CD4-positive, alpha-beta T cell treated with Interleukin-15 for 1 hour (primary cell): ENCODE results near the gene IL24.

Experiments used
- DNase-seq: peaks from one replicate; pipeline ENCODE4 v3.0.0-alpha.2; 2020

Gene IL24

DNA sequence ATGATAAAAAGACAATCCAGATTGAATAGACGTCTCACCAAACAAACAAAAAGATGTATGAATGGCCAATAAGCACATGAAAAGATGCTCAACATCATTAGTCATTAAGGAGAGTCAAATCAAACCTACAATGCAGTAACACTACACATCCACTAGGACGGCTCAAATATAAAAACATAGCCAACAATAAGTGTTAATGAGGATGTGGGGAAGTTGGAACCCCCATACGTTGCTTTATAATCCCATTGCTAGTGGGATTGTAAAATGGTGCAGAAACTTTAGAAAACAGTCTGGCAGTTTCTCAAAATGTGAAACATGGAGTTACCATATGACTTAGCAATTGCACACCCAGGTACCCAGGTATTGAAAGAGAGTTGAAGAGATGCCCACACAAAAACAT, 14.7 kb upstream of the IL24 start:
- no peak for DNase-seq

DNA sequence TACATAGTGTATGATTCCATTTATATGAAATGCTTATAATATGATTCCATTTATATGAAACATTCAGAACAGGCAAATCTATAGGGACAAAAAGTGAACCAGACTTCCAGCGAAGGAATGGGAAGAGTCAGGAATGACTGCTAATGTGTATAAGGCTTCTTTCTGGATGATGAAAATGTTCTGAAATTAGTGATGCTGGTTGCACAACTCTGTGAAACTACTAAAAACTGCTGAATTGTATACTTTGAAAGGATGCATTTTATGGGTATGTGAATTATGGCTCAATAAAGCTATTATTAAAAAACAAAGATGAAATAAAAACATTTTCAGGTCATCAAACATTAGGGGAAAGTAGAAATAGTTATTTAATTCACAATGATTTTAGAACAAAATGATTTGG, 14.1 kb upstream of the IL24 start:
- no peak for DNase-seq

DNA sequence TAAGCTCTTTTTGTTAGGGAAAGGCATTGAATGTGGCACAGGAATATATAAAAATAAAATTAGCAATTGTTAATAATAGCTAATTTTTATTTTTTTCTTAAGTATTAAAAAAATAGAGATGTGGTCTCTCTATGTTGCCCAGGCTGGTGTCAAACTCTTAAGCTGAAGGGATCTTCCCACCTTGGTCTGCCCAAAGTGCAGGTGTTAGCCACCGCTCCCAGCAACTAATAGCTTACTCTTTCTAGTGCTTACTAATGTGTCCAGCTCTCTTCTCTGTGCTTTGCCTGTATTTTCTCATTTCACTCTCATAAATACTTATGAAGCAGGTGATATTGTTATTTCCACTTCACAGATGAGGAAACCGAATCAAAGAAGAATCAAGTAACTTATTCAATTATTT, 13.4 kb upstream of the IL24 start:
- no peak for DNase-seq

DNA sequence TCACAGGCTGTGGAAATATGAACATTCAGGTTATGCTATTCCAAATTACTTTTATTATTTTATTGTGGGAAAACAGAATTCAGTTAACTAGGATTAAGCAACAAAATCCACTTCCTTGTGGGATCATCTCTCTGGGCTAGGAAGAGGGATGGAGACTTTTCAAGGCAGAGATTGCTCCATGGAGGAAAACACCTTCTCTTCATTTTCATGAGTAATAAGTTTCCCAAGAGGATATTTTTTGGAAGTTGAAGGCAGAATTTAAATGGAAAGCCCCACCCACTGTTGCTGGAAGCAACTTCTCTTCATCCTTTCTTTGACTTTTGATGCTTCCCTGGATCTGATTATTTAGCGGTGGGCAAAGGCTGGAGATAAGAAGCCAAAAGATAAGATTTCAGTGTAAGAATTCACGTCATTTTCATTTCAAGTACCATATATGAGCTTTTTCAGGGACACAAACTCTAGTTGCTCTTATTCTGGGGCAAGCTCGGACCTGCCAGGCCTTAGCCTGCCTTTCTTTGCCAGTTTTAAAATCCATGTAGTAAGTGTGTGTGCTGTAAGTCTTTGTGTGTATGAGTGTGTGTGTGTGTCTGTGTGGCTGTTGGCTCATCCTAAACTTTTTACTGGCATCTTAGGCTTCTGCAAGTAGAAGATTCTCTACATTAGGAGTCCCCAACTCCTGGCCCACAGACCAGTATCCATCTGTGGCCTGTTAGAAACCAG, 11.7 kb upstream of the IL24 start:
- DNase-seq: no peak

DNA sequence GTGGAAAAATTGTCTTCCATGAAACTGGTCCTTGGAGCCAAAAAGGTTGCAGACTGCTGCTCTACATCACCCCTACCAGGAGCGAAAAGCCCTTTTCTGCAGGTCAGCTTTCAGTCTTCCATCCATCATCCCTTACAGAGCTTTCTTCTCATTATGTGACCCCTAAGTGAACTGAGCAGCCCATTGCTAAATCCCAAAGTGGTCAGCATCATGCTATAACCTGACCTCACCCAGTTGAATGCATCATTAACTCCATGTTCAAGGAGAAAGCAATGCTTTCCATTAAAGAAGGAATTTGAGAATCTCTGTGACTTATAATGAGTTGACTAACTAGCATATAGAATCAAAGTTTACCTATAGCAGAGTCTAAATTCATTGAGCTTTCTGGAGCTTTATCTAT, 10.4 kb upstream of the IL24 start:
- DNase-seq: no peak

DNA sequence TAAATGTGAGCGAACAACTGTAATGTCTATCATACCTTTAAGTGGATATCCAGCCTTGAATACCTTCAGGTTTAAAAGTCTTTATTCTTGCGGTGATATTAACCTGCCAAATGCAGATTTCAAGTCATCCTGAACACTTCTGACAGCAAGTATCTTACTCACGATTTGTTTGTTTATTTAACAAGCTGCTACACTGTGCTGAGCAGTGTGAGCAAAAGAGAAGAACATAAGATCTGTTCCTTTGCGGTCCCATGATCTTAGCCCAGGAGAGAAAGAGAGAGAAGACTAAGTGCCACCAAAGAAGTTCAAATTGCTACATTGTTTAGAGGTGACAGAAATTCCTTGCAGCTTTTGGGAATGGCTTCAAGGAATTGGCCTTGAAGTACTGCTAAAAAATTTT, 9.5 kb upstream of the IL24 start:
- no peak for DNase-seq

DNA sequence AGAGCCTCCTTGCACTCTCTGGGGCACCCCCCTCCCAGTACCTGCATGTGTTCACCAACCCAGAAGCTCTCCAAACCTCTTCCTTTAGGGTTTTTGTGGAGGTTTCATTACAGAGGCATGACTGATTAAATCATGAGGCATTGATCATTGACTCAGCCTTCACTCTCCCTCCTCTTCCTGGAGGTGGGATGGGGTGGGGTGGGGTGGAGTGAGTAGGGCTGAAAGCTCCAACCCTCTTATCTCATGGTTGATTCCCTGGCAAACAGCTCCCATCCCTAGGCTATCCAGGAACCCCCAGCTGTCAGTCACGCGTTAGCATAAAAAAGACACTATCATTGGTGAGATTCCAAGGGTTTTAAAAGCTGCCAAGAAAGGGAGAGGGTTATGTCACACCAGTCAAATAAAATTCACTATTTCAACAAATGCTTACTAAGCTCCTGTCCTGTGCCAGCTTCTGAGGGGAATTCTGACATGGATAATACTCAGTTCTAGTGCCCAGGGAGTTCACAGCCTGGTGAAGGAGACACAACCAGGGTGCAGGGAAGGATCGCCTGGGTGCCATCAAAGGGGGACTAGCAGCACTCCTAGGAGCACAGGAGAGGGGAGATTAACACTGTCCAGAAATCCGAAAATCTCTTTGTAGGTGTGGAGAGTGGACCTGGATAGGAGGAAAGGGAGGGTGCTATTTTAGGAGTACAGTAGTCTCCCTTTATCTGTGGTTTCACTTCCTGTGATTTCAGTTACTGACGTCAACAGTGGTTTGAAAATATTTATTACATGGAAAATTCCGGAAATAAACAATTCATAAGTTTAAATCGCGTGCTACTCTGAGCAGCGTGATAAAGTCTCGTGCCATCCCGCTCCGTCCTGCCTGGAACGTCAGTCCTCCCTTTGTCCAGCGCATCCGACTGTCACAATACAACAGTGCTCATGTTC, 6.8 kb upstream of the IL24 start:
- no peak for DNase-seq

DNA sequence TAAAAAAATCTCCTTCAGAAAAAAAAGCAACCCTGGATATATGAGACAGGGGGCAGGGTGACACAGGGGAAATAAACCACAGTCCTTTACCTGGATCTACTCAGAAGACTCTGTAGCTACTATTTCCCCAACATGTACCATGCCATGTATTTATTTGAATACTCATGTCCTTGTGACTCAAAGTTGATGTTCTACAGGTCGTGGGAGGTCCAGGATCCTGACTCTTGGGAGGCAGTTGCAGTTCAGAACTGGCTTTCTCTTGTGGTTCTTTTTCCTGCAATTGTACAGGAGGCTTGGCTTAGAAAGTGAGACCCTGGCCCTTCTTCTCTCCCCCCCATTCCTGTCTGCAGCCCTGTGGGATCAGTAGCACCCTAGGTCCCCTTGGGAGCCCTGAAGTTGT, 5.8 kb upstream of the IL24 start:
- DNase-seq: no peak

DNA sequence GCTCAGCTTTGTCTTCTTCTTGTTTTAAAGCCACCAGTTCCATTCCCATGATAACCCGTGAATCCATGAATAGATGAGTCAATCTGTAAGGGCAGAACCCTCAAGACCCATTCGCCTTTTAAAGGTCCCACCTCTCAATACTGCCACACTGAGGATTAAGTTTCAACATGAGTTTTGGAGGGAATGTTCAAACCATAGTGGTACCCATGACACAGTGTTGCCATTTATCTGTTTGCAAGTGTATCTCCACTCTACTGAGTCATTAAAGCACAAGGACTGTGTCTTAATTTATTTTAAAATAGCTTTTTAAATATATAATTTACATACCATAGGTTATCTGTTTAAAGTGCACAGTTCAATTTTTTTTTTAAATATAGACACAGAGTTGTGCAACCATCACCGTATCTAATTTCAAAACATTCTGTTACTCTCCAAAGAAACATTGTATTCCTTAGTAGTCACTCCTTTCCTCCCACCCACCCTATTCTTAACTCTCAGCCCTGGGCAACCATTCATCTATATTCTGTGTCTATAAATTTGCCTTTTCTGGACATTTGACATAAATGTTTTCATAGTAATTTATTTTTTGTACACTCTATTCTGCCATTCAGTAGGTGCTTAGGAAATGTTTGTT, 4.8 kb upstream of the IL24 start:
- no peak for DNase-seq

DNA sequence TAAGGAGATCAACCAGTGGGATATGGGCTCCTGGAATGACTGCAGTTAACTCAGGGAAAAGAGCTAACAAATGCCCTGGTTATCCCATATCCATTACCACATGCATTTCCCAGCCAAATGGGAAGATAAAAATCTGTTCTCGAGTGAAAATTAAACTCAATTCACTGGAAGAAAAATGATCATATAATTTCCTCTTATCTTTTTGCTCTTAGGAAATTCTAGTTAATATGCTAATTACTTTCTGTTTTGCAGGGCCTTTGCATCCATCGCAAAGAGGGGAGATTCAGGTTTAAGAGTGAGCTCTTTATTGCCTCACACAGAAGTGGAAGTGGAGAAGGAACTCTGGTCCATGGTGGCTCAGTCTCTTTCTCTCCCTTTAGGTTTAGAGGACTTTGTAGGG, 3.9 kb upstream of the IL24 start:
- no peak for DNase-seq

DNA sequence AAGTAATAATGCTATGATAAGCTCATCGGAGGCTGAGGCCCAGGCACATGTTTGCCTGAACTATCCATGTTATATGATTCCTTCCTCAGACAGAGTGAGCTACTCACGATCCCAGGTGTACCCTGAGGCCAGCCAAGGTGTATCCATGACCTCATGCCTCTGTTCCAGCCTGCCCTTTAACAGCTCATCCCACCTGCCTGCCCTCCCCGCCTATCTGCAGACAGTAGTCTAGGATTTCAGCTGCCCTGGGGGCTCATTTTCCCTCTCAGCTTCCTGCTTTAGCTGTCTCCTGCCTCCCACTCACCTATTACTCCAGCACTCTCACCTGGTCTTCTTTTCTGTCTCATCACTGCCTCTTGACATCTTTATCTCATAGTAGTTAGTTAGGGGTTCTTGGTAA, 1.9 kb upstream of the IL24 start:
- DNase-seq: no peak

DNA sequence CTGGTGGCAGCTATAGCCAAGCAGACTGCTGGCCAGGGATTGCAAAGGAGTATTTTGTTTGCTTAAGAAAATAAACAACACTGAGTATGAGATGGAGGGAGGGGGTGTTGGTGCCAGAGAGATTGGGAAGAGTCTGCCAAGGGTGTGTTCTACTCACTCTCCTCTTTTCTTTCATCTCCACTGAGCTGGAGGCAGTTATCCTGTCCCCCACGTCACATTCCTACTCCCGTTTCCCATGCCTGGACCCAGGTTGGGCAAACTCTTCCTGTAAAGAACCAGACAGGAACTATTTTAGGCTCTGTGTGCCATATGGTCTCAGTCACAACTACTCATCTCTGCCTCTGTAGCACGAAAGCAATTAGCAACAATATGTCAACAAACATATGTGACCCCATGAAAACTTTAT, 1.4 kb upstream of the IL24 start:
- no peak for DNase-seq

DNA sequence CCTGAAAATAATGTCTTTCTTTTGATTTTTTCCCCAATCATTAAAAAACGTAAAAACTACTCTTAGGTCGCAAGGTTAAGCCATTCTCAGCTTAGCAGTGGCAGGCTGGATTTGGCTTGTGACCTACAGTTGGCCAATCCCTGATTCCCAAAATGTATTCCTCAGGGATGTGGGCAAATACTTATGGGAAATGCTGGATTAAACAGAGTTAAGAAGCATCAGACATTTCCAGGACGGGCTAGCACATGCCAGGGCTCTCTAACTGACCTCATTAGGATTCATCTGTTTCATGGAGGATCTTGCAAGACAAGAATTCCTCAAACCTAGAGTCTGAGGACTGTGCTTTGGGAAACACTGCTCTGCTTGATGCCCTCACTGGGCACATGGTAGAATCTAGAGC, 982 bp upstream of the IL24 start:
- no peak for DNase-seq

DNA sequence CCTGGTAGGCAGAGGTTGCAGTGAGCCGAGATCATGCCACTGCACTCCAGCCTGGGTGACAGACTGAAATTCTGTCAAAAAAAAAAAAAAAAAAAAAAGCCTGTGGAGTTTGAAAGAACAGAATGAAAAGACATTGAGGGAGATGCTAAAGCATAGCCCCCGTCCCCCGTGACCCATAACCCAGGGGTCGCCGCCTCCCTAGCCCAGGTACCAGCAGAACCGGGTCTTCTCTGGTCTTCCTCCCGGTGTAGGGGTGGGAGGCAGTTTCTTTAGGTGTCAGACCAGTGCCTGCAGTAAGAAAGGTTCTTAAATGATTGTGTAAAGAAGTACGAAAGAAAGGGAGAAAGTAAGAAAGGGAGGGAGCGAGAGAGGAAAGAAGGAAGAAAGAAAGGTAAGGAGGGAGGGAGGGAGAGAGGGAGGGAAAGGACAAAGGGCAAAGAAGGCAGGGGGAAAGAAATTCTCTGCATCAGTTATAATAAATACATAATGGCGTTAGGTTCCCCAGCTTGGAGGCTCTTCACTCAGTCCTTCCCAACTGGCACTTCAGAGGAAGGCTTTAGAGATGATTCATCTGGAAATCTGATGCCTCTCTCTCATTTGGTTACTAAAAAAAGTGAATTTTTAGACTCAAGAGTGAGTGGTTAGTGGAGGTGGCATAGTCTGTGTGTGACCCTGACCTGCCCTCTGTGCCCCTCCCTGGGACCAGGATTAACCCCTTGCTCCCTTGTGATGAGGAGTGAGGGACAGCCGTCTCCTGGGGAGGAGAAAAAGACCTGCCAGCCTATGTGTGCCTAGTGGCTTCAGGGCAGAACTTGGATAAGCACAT, 1.1 kb downstream of the IL24 start:
- DNase-seq: no peak

DNA sequence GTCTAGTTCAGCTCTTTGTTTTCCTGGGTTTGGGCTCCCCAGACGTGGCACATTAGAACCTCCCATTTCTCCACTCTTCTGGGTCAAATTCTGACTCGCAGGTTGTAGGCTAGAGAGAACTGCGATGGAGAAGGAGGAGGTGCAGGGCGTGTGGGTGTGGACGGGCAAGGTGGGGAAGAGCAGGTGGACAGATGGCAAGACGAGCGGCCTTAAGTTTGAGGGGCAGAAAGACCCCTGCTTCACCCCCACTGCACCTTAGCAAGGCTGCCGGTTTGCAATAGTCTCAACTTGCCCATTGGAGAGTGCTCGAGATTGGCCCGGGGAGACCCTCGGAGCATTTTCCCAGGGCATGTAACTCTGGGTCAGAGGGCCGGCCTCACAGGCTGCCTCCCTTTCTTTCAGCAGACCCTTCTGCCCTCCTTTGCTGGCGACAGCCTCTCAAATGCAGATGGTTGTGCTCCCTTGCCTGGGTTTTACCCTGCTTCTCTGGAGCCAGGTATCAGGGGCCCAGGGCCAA, 1.7 kb downstream of the IL24 start:
- no peak for DNase-seq

DNA sequence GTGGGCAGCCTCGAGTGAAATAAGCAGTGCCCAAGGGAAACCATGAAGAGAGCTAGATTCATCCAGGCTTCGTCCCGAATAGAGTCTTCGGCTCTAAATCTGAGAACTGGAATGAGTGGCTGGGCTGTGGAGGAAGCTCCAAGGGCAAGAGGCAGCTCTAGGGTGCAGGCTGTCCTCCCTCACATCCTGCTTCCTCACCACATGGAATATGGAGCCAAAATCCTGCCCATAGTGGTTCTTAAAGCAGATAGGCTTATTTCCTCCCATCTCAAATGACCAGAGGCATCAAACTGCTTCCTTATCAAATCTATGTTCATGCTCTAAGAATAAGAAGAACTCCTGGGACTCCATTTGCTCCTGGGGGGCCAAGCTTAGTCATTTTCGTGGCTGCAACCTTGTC, 2.5 kb downstream of the IL24 start:
- no peak for DNase-seq

DNA sequence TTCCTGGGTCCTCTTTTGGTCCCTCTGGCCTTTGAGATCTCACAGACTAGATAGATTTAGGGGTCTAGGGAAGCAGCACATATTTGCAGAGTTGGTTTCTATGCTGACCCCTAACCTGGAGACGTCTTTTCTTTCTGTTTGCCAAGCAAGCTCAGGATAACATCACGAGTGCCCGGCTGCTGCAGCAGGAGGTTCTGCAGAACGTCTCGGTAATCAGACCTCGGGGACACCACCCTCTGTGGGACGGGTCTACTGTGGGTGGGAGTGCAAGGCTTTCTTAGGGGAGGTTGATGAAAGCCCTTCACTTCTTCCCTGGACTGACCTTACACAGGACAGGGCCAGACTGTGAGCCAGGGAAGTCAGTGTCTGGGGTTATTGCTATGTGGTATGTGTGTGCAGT, 2.9 kb downstream of the IL24 start:
- no peak for DNase-seq

DNA sequence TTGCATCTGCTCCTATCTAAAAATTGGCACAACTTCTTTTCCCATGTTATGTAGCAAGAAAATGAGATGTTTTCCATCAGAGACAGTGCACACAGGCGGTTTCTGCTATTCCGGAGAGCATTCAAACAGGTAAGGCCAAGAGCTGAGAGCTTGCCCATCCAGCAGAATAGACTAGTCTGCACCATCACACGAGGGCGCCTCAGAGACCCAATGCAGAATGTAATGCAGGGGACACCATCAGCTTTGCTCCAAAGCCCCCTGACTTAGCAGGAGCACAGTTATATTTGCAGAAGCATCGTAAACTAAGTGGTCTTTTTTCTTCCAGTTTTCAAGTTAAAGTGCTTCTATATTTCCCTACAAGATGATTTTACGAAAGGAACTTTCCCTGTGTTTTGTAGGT, 4.7 kb downstream of the IL24 start:
- DNase-seq: no peak

DNA sequence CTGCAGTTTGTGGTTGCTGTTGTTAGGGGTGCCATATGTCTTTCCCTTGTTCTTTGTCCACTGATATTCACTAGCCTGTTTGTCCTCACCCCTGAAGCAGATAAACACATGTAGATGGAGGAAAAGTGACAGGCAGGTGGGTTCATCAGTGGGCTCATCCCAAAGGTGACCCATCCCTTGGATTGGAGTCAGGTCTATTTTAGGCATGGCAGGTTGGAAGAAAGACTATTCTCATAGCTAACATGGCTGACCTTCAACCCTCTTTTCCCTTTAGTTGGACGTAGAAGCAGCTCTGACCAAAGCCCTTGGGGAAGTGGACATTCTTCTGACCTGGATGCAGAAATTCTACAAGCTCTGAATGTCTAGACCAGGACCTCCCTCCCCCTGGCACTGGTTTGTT, 5.5 kb downstream of the IL24 start:
- no peak for DNase-seq

DNA sequence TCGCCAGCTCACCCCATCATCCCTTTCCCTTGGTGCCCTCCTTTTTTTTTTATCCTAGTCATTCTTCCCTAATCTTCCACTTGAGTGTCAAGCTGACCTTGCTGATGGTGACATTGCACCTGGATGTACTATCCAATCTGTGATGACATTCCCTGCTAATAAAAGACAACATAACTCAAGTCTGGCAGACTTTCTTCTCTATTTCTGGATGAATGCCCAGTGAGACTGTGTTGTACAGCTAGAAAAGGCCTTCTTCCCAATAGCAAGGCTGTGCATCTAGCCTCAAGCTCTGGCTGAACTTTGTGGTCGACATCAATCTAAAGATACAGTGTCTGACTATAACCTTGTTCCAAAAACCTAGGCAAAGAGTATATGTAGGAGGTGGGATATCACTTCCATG, 6.4 kb downstream of the IL24 start:
- DNase-seq: no peak

DNA sequence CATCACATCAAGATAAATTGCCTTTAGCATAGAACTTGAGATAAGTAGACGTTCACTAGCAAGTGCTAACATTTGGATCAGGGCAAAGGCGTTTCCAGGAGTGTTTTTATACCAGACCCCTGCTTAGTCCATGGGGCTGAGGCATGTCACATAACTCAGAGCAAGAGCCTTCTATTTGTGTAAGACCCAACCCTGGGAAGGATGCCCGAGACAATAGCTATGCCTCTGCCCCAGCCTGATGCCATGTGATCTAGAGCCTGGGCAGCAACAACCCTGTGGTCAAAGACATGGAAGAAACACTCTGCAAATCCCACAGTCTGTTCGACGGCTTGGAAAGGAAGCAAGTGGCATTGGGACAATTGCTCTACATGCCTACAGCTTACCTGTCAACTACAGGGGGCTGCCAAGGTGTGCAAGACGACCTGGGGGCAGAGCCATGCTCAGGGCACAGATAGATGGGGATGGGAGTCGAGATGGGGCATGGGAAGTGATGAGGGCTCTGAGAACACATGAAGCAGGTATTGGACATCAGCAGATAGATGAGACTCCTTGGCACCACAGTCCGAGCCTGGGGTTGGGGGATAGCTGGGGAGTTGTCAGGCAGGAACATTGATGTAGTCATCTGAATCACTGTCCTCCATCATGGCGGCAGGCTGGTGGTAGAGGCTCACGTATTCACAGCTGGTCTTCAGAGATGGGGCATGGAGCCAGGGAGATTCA, 7.3 kb downstream of the IL24 start:
- DNase-seq: no peak
